Vagina (tissue), 2 donors: ENCODE results near the gene WWC2.

Experiments used
- CTCF ChIP-seq, 3 experiments: fragments of 450-650 bp in 2 of 3; fragments of 200-600 bp in 1 of 3; sonication (generic) in 1 of 3; IDR thresholded peaks; one replicate each; pipeline ENCODE4 v1.5.1; 2017 to 2019; ENCODE audit warnings: antibody characterized with exemption in 3 of 3, mild to moderate bottlenecking in 2 of 3, moderate library complexity in 2 of 3
- POLR2AphosphoS5 ChIP-seq, 2 donors: sonication (generic); formaldehyde crosslinking; IDR thresholded peaks; one replicate each; pipeline ENCODE4 v1.9.0; 2017; ENCODE audit warnings: antibody characterized with exemption in 2 of 2, mild to moderate bottlenecking in 2 of 2, low read depth in 1 of 2; ENCODE audit not compliant: insufficient read depth in 1 of 2

- TF ChIP-seq CTCF (IDR thresholded peaks at IDR 0.05) (no peak), POLR2AphosphoS5 (IDR thresholded peaks at IDR 0.05; ENCODE audit: insufficient read depth in 1 of 2, low read depth in 1 of 2) (no peak)
Measured at GRCh38 chr4:183356173-183356830, 257.2 kb downstream of the WWC2 start.
